Right cardiac atrium (tissue), 5 donors: Measurements from ENCODE around the gene NSD2. TPM values are rescaled to one million over a fixed set of nuclear protein-coding genes. Genes with fewer than 3 reads are reported as not detected.
A peak's percentile ranks its signal among the peaks of the same experiment; 100 is the strongest.
"Not testable (repeated sequence)": the region's sequence is repeated elsewhere in the genome, so short reads cannot be mapped to it uniquely, and the experiment has no call there.

Source experiments
- ATAC-seq, 2 donors: fragments of 200-7000 bp; cut with Tn5 transposase; one replicate each; pipeline versions ENCODE4 v1.8.0 to v1.9.1; 2020; ENCODE audit warnings: moderate library complexity in 2 of 2, mild to moderate bottlenecking in 1 of 2
- DNase-seq, 3 donors: peaks; one replicate each; pipeline ENCODE4 v3.0.0-alpha.2; 2020
- H3K27ac ChIP-seq: one replicate; pipeline ENCODE4 v1.5.1; 2013; ENCODE audit warnings: mild to moderate bottlenecking, low read length, control low read depth, moderate library complexity
- H3K27me3 ChIP-seq: one replicate; pipeline ENCODE4 v1.6.1; 2013; ENCODE audit not compliant: control insufficient read depth, insufficient read depth
- H3K4me1 ChIP-seq: one replicate; pipeline ENCODE4 v1.6.1; 2013; ENCODE audit warnings: low read length; ENCODE audit not compliant: control insufficient read depth, insufficient read depth
- H3K4me3 ChIP-seq: one replicate; pipeline ENCODE4 v1.5.1; 2013; ENCODE audit warnings: low read length, control low read depth
- H3K9me3 ChIP-seq: one replicate; pipeline ENCODE4 v1.6.1; 2013; ENCODE audit warnings: low read length; ENCODE audit not compliant: control insufficient read depth
- WGBS: extraction: QIAGEN DNeasy Blood & Tissue Kit; methylation state at CpG from one replicate; pipeline ENCODE4 v1.1.7; 2013; 5-methylcytosine and 5-hydroxymethylcytosine counted together
- intact Hi-C, 4 donors: fragments of 100-400 bp; cut with DNase I; formaldehyde crosslinking; loops; one replicate each; pipeline versions ENCODE4 v1.11.0 to v1.14.0; 2022 to 2023
- polyA plus RNA-seq: library from polyadenylated mRNA; stranded (reverse); fragments of 200-250 nt; gene quantifications from one replicate; pipeline ENCODE4 v1.2.3, GENCODE V29; 2013
- total RNA-seq, 4 donors: library from RNA; stranded (reverse); fragmentation: NEBNext Ultra II Directional; extraction: Animal tissue kit (Norgen Biotek cat#: 25700); gene quantifications; one replicate each; pipeline ENCODE4 v1.2.1, GENCODE V29; 2021
- donor health status: healthy with polysubstance abuse.
- donor health status: DM: no; HTN: yes; CAD: no.
- donor health status: DM: no; HTN: no; CAD: no.
- donor health status: DM: no; HTN: yes; CAD: no; lungs with severe emphysema.
- donor health status: DM: yes; HTN: yes; CAD: no.

NSD2 gene
- total and polyA plus RNA-seq, 5 donors = 10.8 to 52.0 (median 44.6) TPM

GRCh38 chr4:1831331-1831730 lies 39.9 kb upstream of the NSD2 start:
- peak; percentile 15 to 16 for ATAC-seq
- WGBS = 94% methylated on average over 8 of the region's 8 CpGs
- Histone ChIP-seq H3K27me3 (no peaks in the 10 kb centered on the region), H3K27ac (no peak overlapping the region), H3K9me3 (no peaks in the 10 kb centered on the region), H3K4me3 (no peak overlapping the region), H3K4me1 (no peaks in the 10 kb centered on the region)
- DNase-seq = no peak
- intact Hi-C loops = no loop called here

GRCh38 chr4:1832690-1833089 lies 38.5 kb upstream of the NSD2 start:
- no peak for ATAC-seq
- intact Hi-C loops = no loop called here

GRCh38 chr4:1833307-1834046 lies 37.7 kb upstream of the NSD2 start:
- H3K4me3 ChIP-seq = no peak overlapping the region
- H3K27me3 ChIP-seq = no peaks in the 10 kb centered on the region
- no peaks in the 10 kb centered on the region for H3K9me3 ChIP-seq
- ATAC-seq (peak; percentile 10 to 13), DNase-seq (no peak)
- intact Hi-C loops = no loop called here
- 93% methylated on average over 14 of the region's 14 CpGs for WGBS
- no peaks in the 10 kb centered on the region for H3K4me1 ChIP-seq
- no peak overlapping the region for H3K27ac ChIP-seq

More at GRCh38 chr4:1832690-1833089, 38.5 kb upstream of the NSD2 start:
- 92% methylated on average over 18 of the region's 18 CpGs for WGBS
- DNase-seq = no peak
- H3K27me3 ChIP-seq = no peaks in the 10 kb centered on the region
- no peak overlapping the region for H3K4me3 ChIP-seq
- H3K9me3 ChIP-seq = no peaks in the 10 kb centered on the region
- H3K27ac ChIP-seq = no peak overlapping the region
- H3K4me1 ChIP-seq = no peaks in the 10 kb centered on the region

DNA sequence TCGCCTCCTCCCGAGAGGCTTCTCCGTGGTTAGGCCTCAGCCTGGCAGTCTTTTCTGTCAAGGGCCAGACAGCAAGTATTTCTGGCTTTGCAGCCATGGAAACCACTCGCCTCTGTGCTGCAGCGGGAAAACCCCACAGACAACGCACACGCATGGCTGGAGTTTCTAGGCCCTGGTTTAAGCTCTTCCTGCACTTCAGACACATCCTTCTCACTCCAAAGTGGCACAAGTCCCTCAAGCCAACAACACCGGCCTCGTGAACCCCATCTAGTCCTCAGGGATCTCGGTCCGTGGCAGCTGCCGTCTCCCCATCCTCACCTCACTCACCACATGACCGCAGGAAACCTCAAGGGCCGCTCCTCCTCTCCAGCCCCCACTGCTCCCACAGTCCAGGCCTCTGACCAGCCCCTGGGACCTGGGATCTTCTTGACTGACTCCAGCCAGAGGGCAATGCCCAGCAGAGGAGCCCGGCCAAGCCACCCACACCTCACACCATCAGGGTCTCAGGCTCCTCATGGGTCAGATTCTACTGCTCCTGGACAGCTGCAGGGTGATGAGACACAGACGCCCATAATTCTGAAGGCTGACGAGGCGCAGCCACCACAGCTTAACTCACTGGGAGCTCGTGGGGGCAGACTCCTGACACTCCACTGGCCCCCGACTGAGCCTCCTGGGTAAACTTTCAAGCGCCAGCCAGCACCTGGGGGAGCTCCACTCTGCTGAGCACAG lies 37.0 kb upstream of the NSD2 start:
- no peak for ATAC-seq
- Histone ChIP-seq H3K4me3 (no peak overlapping the region), H3K4me1 (no peaks in the 10 kb centered on the region), H3K27ac (no peak overlapping the region), H3K9me3 (no peaks in the 10 kb centered on the region), H3K27me3 (no peaks in the 10 kb centered on the region)
- peak in 1 of 3 donors; percentile 36 for DNase-seq
- intact Hi-C loops = no loop called here
- 87% methylated on average over 21 of the region's 21 CpGs for WGBS

GRCh38 chr4:1835836-1836235 lies 35.4 kb upstream of the NSD2 start:
- H3K4me3 ChIP-seq, H3K4me1 ChIP-seq, intact Hi-C loops, DNase-seq, ATAC-seq, H3K27me3 ChIP-seq, H3K27ac ChIP-seq, H3K9me3 ChIP-seq: not testable (repeated sequence)
- 97% methylated on average over 8 of the region's 8 CpGs for WGBS

GRCh38 chr4:1836650-1837049 lies 34.5 kb upstream of the NSD2 start:
- intact Hi-C loops = no loop called here
- WGBS = 95% methylated on average over 7 of the region's 7 CpGs
- ATAC-seq = no peak
- H3K9me3 ChIP-seq = no peaks in the 10 kb centered on the region
- H3K4me3 ChIP-seq = no peak overlapping the region
- H3K27me3 ChIP-seq = no peaks in the 10 kb centered on the region
- no peaks in the 10 kb centered on the region for H3K4me1 ChIP-seq
- DNase-seq = no peak
- no peak overlapping the region for H3K27ac ChIP-seq

DNA sequence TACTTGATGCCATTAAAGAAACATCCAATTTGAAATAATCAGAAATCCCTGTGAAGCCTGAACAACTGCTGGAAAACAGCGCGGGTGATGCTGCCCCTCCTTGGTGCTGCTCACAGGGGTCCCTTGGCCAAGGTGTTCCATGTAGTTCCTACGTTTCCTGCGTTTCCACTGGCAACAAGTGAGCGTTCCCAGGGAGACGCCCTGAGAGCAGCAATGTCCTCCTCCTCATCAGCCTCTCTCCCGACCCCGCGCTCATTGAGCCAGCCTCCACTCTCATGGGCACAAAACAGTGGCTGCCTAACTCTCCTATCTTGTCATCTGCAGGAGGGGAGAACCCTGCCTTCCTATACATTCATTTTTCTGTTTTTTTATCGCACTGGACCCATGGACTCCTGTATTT lies 34.1 kb upstream of the NSD2 start:
- ATAC-seq (no peak), DNase-seq (no peak)
- intact Hi-C loops = no loop called here
- WGBS = 91% methylated on average over 10 of the region's 10 CpGs
- Histone ChIP-seq H3K9me3 (no peaks in the 10 kb centered on the region), H3K4me3 (no peak overlapping the region), H3K27me3 (no peaks in the 10 kb centered on the region), H3K4me1 (no peaks in the 10 kb centered on the region), H3K27ac (no peak overlapping the region)

DNA sequence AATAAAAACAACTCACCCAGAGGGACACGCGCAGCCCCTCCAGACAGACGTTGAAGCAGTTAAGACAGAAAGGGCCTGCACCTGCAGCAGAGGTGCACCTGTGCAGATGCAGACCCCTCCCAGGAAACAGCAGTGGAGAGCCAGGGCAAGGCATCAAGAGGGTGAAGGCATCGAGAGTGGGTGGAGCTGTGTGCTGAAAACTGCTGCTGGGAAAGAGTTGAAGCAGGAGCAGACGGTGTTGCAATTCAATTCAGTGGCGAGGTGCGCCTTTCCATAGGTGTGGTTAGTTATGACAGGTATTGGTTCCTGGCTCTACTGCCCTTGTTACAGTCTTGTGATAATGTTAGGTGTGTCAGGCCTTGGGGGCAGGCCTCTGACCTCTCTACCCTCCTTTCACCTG lies 31.9 kb upstream of the NSD2 start:
- no peak overlapping the region for H3K27ac ChIP-seq
- ATAC-seq (no peak), DNase-seq (no peak)
- H3K4me1 ChIP-seq = peaks cover 5% of the 10 kb centered on the region
- no peaks in the 10 kb centered on the region for H3K27me3 ChIP-seq
- no peak overlapping the region for H3K4me3 ChIP-seq
- 91% methylated on average over 7 of the region's 7 CpGs for WGBS
- intact Hi-C loops = no loop called here
- H3K9me3 ChIP-seq = no peaks in the 10 kb centered on the region

DNA sequence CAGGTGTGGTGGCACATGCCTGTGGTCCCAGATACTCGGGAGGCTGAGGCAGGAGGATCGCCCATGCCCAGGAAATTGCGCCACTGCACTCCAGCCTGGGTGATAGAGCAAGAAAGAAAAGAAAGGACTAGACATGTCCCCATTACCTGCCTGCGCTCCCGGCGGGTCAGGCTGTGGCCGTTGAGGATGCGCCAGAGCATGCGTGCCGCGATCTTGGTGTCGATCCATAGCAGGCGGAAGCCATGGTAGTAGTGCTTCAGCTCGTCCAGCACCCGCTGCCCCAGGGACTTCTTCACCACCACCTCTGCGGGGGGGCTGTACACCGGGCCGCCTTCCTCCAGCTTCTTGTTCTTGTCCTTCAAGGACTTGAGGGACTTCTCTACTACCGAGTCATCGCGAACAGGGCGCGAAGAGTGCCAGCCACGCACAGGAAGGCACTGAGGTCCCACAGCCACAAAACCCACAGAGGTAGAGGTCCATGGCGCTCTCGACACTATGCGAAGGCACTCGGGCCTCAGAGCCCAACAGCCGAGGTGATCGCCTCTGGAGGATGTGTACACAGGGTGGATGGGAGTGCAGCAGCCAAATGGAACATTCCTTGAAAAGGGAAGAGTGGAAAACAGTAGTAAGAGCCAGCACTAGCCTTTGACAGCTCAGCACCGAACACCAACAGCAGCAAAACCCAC lies 29.8 kb upstream of the NSD2 start:
- intact Hi-C loops = no loop called here
- Histone ChIP-seq H3K4me1 (peaks cover 6% of the 10 kb centered on the region), H3K27ac (no peak overlapping the region), H3K9me3 (no peaks in the 10 kb centered on the region), H3K27me3 (no peaks in the 10 kb centered on the region), H3K4me3 (no peak overlapping the region)
- 93% methylated on average over 31 of the region's 31 CpGs for WGBS
- ATAC-seq (peak; percentile 5 to 14), DNase-seq (peak in 1 of 3 donors; percentile 26)

- Histone ChIP-seq H3K4me3 (no peak overlapping the region), H3K4me1 (peaks cover 6% of the 10 kb centered on the region), H3K9me3 (no peaks in the 10 kb centered on the region), H3K27me3 (no peaks in the 10 kb centered on the region), H3K27ac (no peak overlapping the region)
- ATAC-seq (no peak), DNase-seq (peak in 1 of 3 donors; percentile 30)
- intact Hi-C loops = no loop called here
- WGBS = 86% methylated on average over 9 of the region's 9 CpGs
These were observed 29.3 kb upstream of the NSD2 start for GRCh38 chr4:1841887-1842210.

- no peaks in the 10 kb centered on the region for H3K9me3 ChIP-seq
- intact Hi-C loops = no loop called here
- peaks cover 6% of the 10 kb centered on the region for H3K4me1 ChIP-seq
- DNase-seq (peak in 1 of 3 donors; percentile 46), ATAC-seq (peak; percentile 15 to 23)
- WGBS = 77% methylated on average over 13 of the region's 13 CpGs
- no peak overlapping the region for H3K4me3 ChIP-seq
- no peak overlapping the region for H3K27ac ChIP-seq
- H3K27me3 ChIP-seq = no peaks in the 10 kb centered on the region
These were observed 28.8 kb upstream of the NSD2 start for GRCh38 chr4:1842339-1842895.
